GM20000 (cell line): Measurements from ENCODE around the gene GABRB2.
"Not testable (repeated sequence)": the region's sequence is repeated elsewhere in the genome, so short reads cannot be mapped to it uniquely, and the experiment has no call there.

Source experiments
- DNase-seq: peaks from one replicate; pipeline ENCODE4 v3.0.0; 2012; ENCODE audit warnings: low spot score
- CTCF ChIP-seq: IDR thresholded peaks from 2 replicates; pipeline ENCODE4 v1.5.1; 2012; ENCODE audit warnings: mild to moderate bottlenecking, control low read depth; ENCODE audit errors: extremely low read depth, missing control alignments

Gene GABRB2

GRCh38 chr5:161311146-161311708 lies 235.3 kb downstream of the GABRB2 start:
- peak; percentile 20 for DNase-seq
- TF ChIP-seq CTCF = no peak

GRCh38 chr5:161306351-161306995 lies 240.1 kb downstream of the GABRB2 start:
- DNase-seq = no peak

DNA sequence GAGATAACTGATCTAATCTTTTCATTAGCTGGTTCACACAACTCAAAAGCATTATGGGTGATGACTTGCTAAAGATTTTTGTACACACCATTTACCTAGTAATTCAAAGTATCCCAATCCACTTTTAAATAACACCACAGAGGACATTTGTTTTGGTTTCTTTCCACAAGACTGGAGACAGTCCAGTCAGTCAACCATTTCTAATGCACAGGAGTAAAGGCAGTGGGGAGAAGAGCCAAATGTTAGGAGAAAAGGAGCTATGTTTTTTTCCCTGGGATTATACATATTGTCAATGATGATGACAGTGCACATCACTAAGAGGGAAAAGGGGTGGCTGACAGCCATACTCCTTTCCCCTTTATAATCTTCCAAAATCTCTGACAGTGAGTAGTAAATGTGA lies 240.9 kb downstream of the GABRB2 start:
- no peak for TF ChIP-seq CTCF

More at GRCh38 chr5:161306351-161306995, 240.1 kb downstream of the GABRB2 start:
- TF ChIP-seq CTCF = no peak

GRCh38 chr5:161302559-161302958 lies 244.0 kb downstream of the GABRB2 start:
- DNase-seq = no peak
- TF ChIP-seq CTCF = no peak

More for the DNA sequence above, 240.9 kb downstream of the GABRB2 start:
- DNase-seq = no peak

GRCh38 chr5:161301586-161301985 lies 244.9 kb downstream of the GABRB2 start:
- no peak for DNase-seq
- TF ChIP-seq CTCF = no peak

DNA sequence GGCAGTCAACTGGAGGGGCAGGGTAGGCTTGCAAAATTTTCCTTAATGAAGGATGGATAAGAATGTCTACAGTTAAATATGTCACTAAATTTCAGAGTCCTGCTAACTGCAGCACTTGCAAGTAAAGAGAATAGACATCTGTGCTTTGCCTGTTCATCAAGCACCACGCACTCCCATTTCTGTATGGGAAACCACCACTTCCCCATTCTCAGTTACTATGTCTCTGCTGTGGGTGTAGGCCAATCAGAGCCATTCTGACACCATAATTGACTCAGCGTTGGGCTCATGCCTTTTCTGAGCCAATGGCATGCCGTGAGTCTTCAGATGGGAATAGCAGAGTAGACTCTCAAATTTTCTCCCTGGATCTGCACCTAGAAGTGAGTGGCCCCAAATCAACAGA lies 247.5 kb downstream of the GABRB2 start:
- DNase-seq = peak; percentile 8
- no peak for TF ChIP-seq CTCF

- DNase-seq = not testable (repeated sequence)
Observed at GRCh38 chr5:161297388-161297787, 249.1 kb downstream of the GABRB2 start.

DNA sequence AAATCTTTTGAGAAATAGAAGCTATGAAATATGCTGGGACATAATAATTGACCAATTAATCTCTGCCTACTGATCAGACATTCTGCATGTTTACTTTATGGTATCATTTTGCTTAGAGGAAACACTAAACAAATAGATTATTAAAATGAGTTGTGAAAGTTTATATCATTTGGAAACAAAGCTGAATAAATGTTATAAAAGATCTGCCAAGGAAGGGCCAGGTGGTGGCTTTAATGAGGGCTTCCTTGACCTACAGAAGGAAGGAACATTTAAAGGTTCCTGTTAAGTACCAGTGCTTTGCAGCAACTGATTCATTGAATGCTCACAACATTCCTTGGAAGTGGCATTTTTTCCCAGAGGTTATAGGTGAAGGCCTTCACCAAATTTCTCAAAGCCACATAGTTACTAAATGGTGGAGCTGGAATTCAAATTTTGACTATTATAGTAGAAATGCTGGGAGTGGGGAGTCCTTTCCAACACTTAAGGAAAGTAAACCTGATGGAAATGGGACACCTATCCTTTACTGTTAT lies 250.7 kb downstream of the GABRB2 start:
- no peak for DNase-seq
- no peak for TF ChIP-seq CTCF
